SJCRH30 (cell line): Measurements from ENCODE around the gene MYO9B. TPM values are rescaled to one million over a fixed set of nuclear protein-coding genes. Genes with fewer than 3 reads are reported as not detected.
A peak's percentile ranks its signal among the peaks of the same experiment; 100 is the strongest.
"Not testable (repeated sequence)": the region's sequence is repeated elsewhere in the genome, so short reads cannot be mapped to it uniquely, and the experiment has no call there.

Source experiments
- DNase-seq, 2 experiments: peaks; one replicate each; pipeline ENCODE4 v3.0.0-alpha.2; 2015 to 2020
- H3K27ac ChIP-seq: fragments of 250-450 bp; sonication (Bioruptor Pico); 2 replicates; pipeline ENCODE4 v1.5.1; 2020; ENCODE audit warnings: mild to moderate bottlenecking, moderate library complexity
- H3K27me3 ChIP-seq: fragments of 250-450 bp; sonication (Bioruptor Pico); 2 replicates; pipeline ENCODE4 v1.5.1; 2020; ENCODE audit warnings: mild to moderate bottlenecking, moderate library complexity
- H3K36me3 ChIP-seq: fragments of 250-450 bp; sonication (Bioruptor Pico); 2 replicates; pipeline ENCODE4 v1.5.1; 2020; ENCODE audit warnings: mild to moderate bottlenecking, moderate library complexity
- H3K4me1 ChIP-seq: fragments of 250-450 bp; sonication (Bioruptor Pico); 2 replicates; pipeline ENCODE4 v1.5.1; 2020; ENCODE audit warnings: mild to moderate bottlenecking, moderate library complexity
- H3K4me3 ChIP-seq: fragments of 250-450 bp; sonication (Bioruptor Pico); 2 replicates; pipeline ENCODE4 v1.5.1; 2020; ENCODE audit warnings: mild to moderate bottlenecking, moderate library complexity
- H3K9me3 ChIP-seq: fragments of 250-450 bp; sonication (Bioruptor Pico); replicated peaks from 2 replicates; pipeline ENCODE4 v1.5.1; 2020; ENCODE audit warnings: mild to moderate bottlenecking, moderate library complexity
- total RNA-seq: library from RNA; depleted of rRNA; stranded (reverse); fragments of >200 nt; shearing (Covaris generic); gene quantifications from 2 replicates; pipeline ENCODE4 v1.2.3, GENCODE V29; 2014

The MYO9B gene
- total RNA-seq, 1 experiment from 2014 or later = 48.4 TPM

DNA sequence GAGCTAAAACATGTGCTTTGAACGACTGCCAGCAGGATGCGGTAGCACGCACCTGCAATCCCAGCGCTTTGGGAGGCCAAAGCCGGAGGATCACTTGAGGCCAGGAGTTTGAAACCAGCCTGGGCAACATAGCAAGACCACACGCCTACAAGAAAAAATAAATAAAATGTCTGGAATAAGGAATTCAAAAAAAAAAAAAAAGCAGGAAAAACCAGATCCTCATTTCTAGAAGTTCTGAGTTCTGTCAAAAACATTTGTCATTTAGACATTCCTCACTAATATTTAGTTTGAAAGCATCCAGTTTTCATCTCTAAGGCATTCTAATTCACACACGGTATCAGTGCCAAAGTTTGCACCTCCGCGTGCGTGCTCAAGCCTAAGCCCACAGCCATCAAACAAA is 102.7 kb downstream of the MYO9B start:
- H3K4me3 ChIP-seq = no peak overlapping the region
- H3K27ac ChIP-seq = no peak overlapping the region
- no peak for DNase-seq
- H3K27me3 ChIP-seq = no peaks in the 10 kb centered on the region
- peaks cover 32% of the 10 kb centered on the region for H3K36me3 ChIP-seq
- H3K9me3 ChIP-seq = no peaks in the 10 kb centered on the region
- no peaks in the 10 kb centered on the region for H3K4me1 ChIP-seq

DNA sequence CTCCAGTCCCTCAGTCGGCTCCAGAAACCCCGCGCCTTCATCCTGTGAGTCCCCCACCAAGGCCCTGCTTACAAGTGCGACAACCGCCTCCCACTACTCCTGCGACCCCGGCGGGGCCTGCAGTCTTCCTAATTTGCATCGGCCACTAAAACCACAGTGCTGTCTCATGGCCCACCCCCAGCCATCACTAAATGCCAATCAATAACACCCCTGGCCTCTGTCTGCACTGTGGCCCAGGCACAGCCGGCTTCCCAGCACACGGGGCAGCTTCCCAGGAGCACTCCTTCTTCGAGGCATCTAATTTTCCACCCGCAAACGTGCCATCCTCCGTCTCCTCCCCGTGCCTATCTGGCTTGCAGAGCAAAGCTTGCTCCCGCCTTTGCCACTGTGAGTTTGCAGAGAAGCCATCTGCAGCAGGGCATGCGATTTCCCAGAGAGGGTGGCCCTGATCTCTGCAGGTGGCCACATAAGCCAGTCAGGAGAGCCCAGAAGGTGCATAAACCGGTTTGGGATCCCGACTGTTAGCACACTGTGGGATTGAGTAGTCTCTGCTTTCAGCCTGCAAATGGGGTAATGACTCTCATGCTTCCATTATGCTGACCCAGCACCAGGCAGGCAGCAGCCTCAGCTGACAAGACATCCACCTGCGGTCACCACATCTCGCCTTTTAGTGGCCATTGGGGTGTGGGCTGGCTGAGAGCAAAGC is 105.6 kb downstream of the MYO9B start:
- Histone ChIP-seq H3K27me3 (no peaks in the 10 kb centered on the region), H3K27ac (no peak overlapping the region), H3K36me3 (peaks cover 27% of the 10 kb centered on the region), H3K4me3 (no peak overlapping the region), H3K4me1 (no peaks in the 10 kb centered on the region), H3K9me3 (no peaks in the 10 kb centered on the region)
- no peak for DNase-seq

GRCh38 chr19:17183271-17183761 is 107.7 kb downstream of the MYO9B start:
- Histone ChIP-seq H3K4me3 (no peak overlapping the region), H3K27me3 (no peaks in the 10 kb centered on the region), H3K4me1 (no peaks in the 10 kb centered on the region), H3K9me3 (no peaks in the 10 kb centered on the region), H3K27ac (no peak overlapping the region), H3K36me3 (peaks cover 25% of the 10 kb centered on the region)
- DNase-seq = no peak

GRCh38 chr19:17183858-17184321 is 108.3 kb downstream of the MYO9B start:
- Histone ChIP-seq H3K4me3 (no peak overlapping the region), H3K36me3 (peaks cover 27% of the 10 kb centered on the region), H3K27ac (no peak overlapping the region), H3K27me3 (no peaks in the 10 kb centered on the region), H3K4me1 (no peaks in the 10 kb centered on the region), H3K9me3 (no peaks in the 10 kb centered on the region)
- no peak for DNase-seq

- Histone ChIP-seq H3K9me3 (no peaks in the 10 kb centered on the region), H3K36me3 (peaks cover 24% of the 10 kb centered on the region), H3K4me3 (no peak overlapping the region), H3K4me1 (no peaks in the 10 kb centered on the region), H3K27me3 (no peaks in the 10 kb centered on the region), H3K27ac (no peak overlapping the region)
- DNase-seq = no peak
Measured at GRCh38 chr19:17184371-17184841, 108.8 kb downstream of the MYO9B start.

DNA sequence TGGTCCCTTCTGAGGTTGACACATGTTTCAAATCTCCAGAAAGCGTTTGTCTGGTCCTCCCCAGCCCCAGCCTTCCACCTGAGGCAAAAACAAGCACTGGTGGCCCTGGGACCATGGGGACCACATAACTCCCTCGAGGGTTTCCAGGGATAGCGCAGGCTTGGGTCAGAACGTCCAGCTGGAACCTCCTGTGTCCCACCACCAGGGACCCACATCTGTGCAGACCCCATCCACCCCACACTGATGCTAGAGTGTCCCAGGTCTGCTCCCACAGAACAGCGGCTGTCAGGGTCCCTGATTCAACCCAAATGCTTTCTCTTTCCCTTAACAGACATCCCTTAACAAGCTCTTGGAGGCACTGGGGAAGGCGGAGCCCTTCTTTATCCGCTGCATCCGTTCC is 110.0 kb downstream of the MYO9B start:
- no peak overlapping the region for H3K4me3 ChIP-seq
- no peaks in the 10 kb centered on the region for H3K9me3 ChIP-seq
- H3K4me1 ChIP-seq = no peaks in the 10 kb centered on the region
- no peaks in the 10 kb centered on the region for H3K27me3 ChIP-seq
- no peak for DNase-seq
- H3K27ac ChIP-seq = no peak overlapping the region
- peaks cover 27% of the 10 kb centered on the region for H3K36me3 ChIP-seq

GRCh38 chr19:17191736-17192135 is 116.2 kb downstream of the MYO9B start:
- H3K27me3 ChIP-seq, DNase-seq, H3K27ac ChIP-seq, H3K9me3 ChIP-seq, H3K4me1 ChIP-seq, H3K4me3 ChIP-seq: not testable (repeated sequence)
- peaks cover 63% of the 10 kb centered on the region for H3K36me3 ChIP-seq

DNA sequence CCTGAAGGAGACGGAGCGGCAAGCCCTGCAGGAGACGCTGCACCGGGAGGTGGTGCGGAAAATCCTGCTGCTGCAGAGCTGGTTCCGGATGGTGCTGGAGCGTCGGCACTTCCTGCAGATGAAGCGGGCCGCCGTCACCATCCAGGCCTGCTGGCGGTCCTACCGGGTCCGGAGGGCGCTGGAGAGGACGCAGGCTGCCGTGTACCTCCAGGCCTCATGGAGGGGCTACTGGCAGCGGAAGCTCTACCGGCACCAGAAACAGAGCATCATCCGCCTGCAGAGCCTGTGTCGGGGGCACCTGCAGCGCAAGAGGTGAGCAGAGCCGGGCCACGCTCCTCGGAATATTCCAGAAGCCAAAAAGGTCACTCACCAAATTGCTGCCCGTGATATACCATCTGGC is 117.2 kb downstream of the MYO9B start:
- Histone ChIP-seq H3K4me3 (no peak overlapping the region), H3K36me3 (peaks cover 64% of the 10 kb centered on the region), H3K4me1 (no peaks in the 10 kb centered on the region), H3K9me3 (no peaks in the 10 kb centered on the region), H3K27me3 (no peaks in the 10 kb centered on the region), H3K27ac (no peak overlapping the region)
- DNase-seq = no peak

- Histone ChIP-seq H3K4me3 (no peak overlapping the region), H3K27me3 (no peaks in the 10 kb centered on the region), H3K9me3 (no peaks in the 10 kb centered on the region), H3K4me1 (no peaks in the 10 kb centered on the region), H3K27ac (no peak overlapping the region), H3K36me3 (peaks cover 60% of the 10 kb centered on the region)
- no peak for DNase-seq
Measured at GRCh38 chr19:17194608-17195007, 119.0 kb downstream of the MYO9B start.

DNA sequence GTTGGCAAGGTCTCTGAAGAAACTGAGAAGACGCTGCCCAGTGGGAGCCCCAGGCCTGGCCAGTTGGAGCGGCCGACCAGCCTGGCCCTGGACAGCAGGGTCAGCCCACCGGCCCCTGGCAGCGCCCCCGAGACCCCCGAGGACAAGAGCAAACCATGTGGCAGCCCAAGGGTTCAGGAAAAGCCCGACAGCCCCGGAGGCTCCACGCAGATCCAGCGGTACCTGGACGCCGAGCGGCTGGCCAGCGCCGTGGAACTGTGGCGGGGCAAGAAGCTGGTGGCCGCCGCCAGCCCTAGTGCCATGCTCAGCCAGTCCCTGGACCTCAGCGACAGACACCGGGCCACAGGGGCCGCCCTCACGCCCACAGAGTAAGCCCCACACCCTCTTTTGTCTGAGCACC is 119.5 kb downstream of the MYO9B start:
- Histone ChIP-seq H3K4me1 (no peaks in the 10 kb centered on the region), H3K27me3 (no peaks in the 10 kb centered on the region), H3K4me3 (no peak overlapping the region), H3K36me3 (peaks cover 62% of the 10 kb centered on the region), H3K9me3 (no peaks in the 10 kb centered on the region), H3K27ac (no peak overlapping the region)
- DNase-seq = no peak

DNA sequence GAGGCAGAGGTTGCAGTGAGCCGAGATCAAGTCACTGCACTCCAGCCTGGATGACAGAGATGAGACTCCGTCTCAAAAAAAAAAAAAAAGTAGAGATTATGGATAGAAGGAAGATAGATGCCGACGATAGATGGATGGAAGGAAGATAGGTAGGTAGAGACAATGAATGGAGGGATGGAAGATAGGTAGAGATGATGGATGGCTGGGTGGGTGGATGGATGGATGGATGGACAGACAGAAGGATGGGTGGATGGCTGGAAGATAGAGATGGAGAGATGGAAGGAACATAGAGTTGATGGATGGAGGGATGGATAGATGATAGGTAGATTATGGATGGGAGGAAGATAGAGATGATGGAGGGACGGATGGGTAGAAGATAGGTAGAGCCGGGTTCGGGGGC is 121.0 kb downstream of the MYO9B start:
- no peaks in the 10 kb centered on the region for H3K9me3 ChIP-seq
- no peaks in the 10 kb centered on the region for H3K4me1 ChIP-seq
- H3K36me3 ChIP-seq = peaks cover 66% of the 10 kb centered on the region
- DNase-seq = no peak
- no peaks in the 10 kb centered on the region for H3K27me3 ChIP-seq
- H3K27ac ChIP-seq = no peak overlapping the region
- H3K4me3 ChIP-seq = no peak overlapping the region

GRCh38 chr19:17197666-17198065 is 122.1 kb downstream of the MYO9B start:
- Histone ChIP-seq H3K27me3 (no peaks in the 10 kb centered on the region), H3K4me3 (no peak overlapping the region), H3K27ac (no peak overlapping the region), H3K36me3 (peaks cover 68% of the 10 kb centered on the region), H3K9me3 (no peaks in the 10 kb centered on the region), H3K4me1 (no peaks in the 10 kb centered on the region)
- DNase-seq = no peak

- Histone ChIP-seq H3K4me1 (no peaks in the 10 kb centered on the region), H3K4me3 (no peak overlapping the region), H3K27ac (no peak overlapping the region), H3K27me3 (no peaks in the 10 kb centered on the region), H3K36me3 (peaks cover 50% of the 10 kb centered on the region), H3K9me3 (no peaks in the 10 kb centered on the region)
- DNase-seq = no peak
Measured at GRCh38 chr19:17200408-17201079, 125.0 kb downstream of the MYO9B start.

DNA sequence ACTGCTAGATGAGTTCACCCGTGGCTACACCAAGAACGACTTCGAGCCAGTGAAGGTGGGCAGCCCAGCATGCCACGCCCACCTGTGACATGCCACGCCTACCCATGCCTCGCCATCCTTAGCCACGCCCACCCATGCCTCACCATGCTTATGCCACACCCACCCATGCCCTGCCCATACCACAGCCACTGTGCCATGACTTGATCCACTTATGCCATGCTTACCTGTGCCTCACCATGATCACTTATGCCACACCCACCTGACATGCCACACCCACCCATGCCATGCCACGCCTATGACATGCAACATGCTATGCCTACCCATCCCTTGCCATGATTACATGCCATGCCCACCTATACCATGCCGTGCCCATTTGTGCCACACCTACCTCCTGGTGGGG is 126.7 kb downstream of the MYO9B start:
- Histone ChIP-seq H3K4me1 (no peaks in the 10 kb centered on the region), H3K9me3 (no peaks in the 10 kb centered on the region), H3K27ac (no peak overlapping the region), H3K27me3 (no peaks in the 10 kb centered on the region), H3K36me3 (peaks cover 47% of the 10 kb centered on the region), H3K4me3 (no peak overlapping the region)
- DNase-seq = peak in 1 of 2 experiments; percentile 28

GRCh38 chr19:17202713-17203112 is 127.1 kb downstream of the MYO9B start:
- no peaks in the 10 kb centered on the region for H3K4me1 ChIP-seq
- no peaks in the 10 kb centered on the region for H3K27me3 ChIP-seq
- no peak for DNase-seq
- peaks cover 52% of the 10 kb centered on the region for H3K36me3 ChIP-seq
- no peak overlapping the region for H3K4me3 ChIP-seq
- H3K9me3 ChIP-seq = no peaks in the 10 kb centered on the region
- H3K27ac ChIP-seq = no peak overlapping the region
